MM.1S (cell line): Measurements from ENCODE around the gene LTBP3.

Source experiments
- DNase-seq: peaks from one replicate; pipeline ENCODE4 v3.0.0-alpha.2; 2015
- H2AFZ ChIP-seq: fragments of 300-600 bp; sonication (generic); 2 replicates; pipeline ENCODE4 v1.6.0; 2016; ENCODE audit warnings: antibody characterized with exemption, low read length
- H3F3A ChIP-seq: fragments of 300-600 bp; sonication (generic); 2 replicates; pipeline ENCODE4 v1.6.1; 2016; ENCODE audit warnings: mild to moderate bottlenecking, antibody characterized with exemption, low read length, moderate library complexity, mixed read lengths; ENCODE audit not compliant: insufficient read depth
- H3K27ac ChIP-seq: fragments of 300-600 bp; sonication (generic); 2 replicates; pipeline ENCODE4 v1.5.1; 2016; ENCODE audit warnings: mild to moderate bottlenecking, low read length
- H3K27me3 ChIP-seq: fragments of 300-600 bp; sonication (generic); replicated peaks from 2 replicates; pipeline ENCODE4 v1.6.0; 2016; ENCODE audit warnings: low read length; ENCODE audit not compliant: insufficient read depth
- H3K36me3 ChIP-seq: fragments of 300-600 bp; sonication (generic); replicated peaks from 2 replicates; pipeline ENCODE4 v1.6.1; 2016; ENCODE audit warnings: mild to moderate bottlenecking, low read length, mixed read lengths; ENCODE audit not compliant: insufficient read depth
- H3K4me1 ChIP-seq: fragments of 300-600 bp; sonication (generic); 2 replicates; pipeline ENCODE4 v1.6.1; 2016; ENCODE audit warnings: low read length, mixed read lengths
- H3K4me2 ChIP-seq: fragments of 300-600 bp; sonication (generic); 2 replicates; pipeline ENCODE4 v1.6.0; 2016; ENCODE audit warnings: low read depth, low read length
- H3K4me3 ChIP-seq: fragments of 300-600 bp; sonication (generic); 2 replicates; pipeline ENCODE4 v1.5.1; 2016; ENCODE audit warnings: low read length, mixed read lengths
- H3K79me2 ChIP-seq: fragments of 300-600 bp; sonication (generic); 2 replicates; pipeline ENCODE4 v1.6.1; 2016; ENCODE audit warnings: mixed run types, low read length, mixed read lengths
- H3K9ac ChIP-seq: fragments of 300-600 bp; sonication (generic); 2 replicates; pipeline ENCODE4 v1.6.1; 2016; ENCODE audit warnings: low read length, mixed read lengths
- H3K9me2 ChIP-seq: fragments of 300-600 bp; sonication (generic); replicated peaks from 2 replicates; pipeline ENCODE4 v1.6.1; 2016; ENCODE audit warnings: mild to moderate bottlenecking, low read length, mixed read lengths; ENCODE audit not compliant: insufficient read depth
- H3K9me3 ChIP-seq: fragments of 300-600 bp; sonication (generic); replicated peaks from 2 replicates; pipeline ENCODE4 v1.6.1; 2016; ENCODE audit warnings: mild to moderate bottlenecking, low read length, mixed read lengths; ENCODE audit not compliant: insufficient read depth
- H4K20me1 ChIP-seq: fragments of 300-600 bp; sonication (generic); 2 replicates; pipeline ENCODE4 v1.6.1; 2016; ENCODE audit warnings: mild to moderate bottlenecking, low read length, moderate library complexity, mixed read lengths; ENCODE audit not compliant: insufficient read depth
- CTCF ChIP-seq: fragments of 300-600 bp; sonication (generic); IDR thresholded peaks from 2 replicates; pipeline ENCODE4 v1.5.1; 2016; ENCODE audit warnings: antibody characterized with exemption, low read length, mixed read lengths
- EZH2 ChIP-seq: fragments of 300-600 bp; sonication (generic); optimal IDR thresholded peaks from 2 replicates; pipeline ENCODE3; 2017; ENCODE audit warnings: low read depth, mild to moderate bottlenecking, antibody characterized with exemption, low read length, mixed read lengths
- EZH2phosphoT487 ChIP-seq: fragments of 300-600 bp; sonication (generic); IDR thresholded peaks from 2 replicates; pipeline ENCODE4 v1.6.1; 2018; ENCODE audit warnings: antibody characterized with exemption, low read length

Gene LTBP3

GRCh38 chr11:65553301-65554001, 4.7 kb downstream of the LTBP3 start:
- peak overlapping the region; percentile 7; the same call in 1 of the 2 replicates for H2AFZ ChIP-seq
- no peaks in the 10 kb centered on the region for H3K79me2 ChIP-seq
- H3K27me3 ChIP-seq: no peaks in the 10 kb centered on the region
- peak overlapping the region; percentile 52; the same call in 1 of the 2 replicates for H3K27ac ChIP-seq
- H3K36me3 ChIP-seq: no peaks in the 10 kb centered on the region
- peaks cover 22% of the 10 kb centered on the region for H3K4me1 ChIP-seq
- H3K9me2 ChIP-seq: no peaks in the 10 kb centered on the region
- H4K20me1 ChIP-seq: no peaks in the 10 kb centered on the region
- TF ChIP-seq CTCF (no peak), EZH2phosphoT487 (no peak), EZH2 (no peak)
- peak overlapping the region; percentile 79 for H3K4me2 ChIP-seq
- H3F3A ChIP-seq: peaks cover 21% of the 10 kb centered on the region
- peak overlapping the region; percentile 52; the same call in 1 of the 2 replicates for H3K9ac ChIP-seq
- H3K4me3 ChIP-seq: peak overlapping the region; percentile 48
- H3K9me3 ChIP-seq: no peaks in the 10 kb centered on the region
- DNase-seq: peak; percentile 90

GRCh38 chr11:65552388-65552951, 5.7 kb downstream of the LTBP3 start:
- Histone ChIP-seq H3K4me3 (no peak overlapping the region), H3K4me2 (peak overlapping the region; percentile 37; the same call in 1 of the 2 replicates), H3K27ac (peak overlapping the region; percentile 65; the same call in 1 of the 2 replicates), H3K79me2 (no peaks in the 10 kb centered on the region), H3K9me2 (no peaks in the 10 kb centered on the region), H3K9me3 (no peaks in the 10 kb centered on the region), H4K20me1 (no peaks in the 10 kb centered on the region), H3K27me3 (no peaks in the 10 kb centered on the region), H3K9ac (no peak overlapping the region), H2AFZ (no peak overlapping the region), H3K4me1 (peaks cover 24% of the 10 kb centered on the region), H3K36me3 (no peaks in the 10 kb centered on the region), H3F3A (peaks cover 21% of the 10 kb centered on the region)
- no peak for DNase-seq
- TF ChIP-seq CTCF (0 out of 2 replicates have a peak, but pooled peaks have one; percentile 0), EZH2 (no peak), EZH2phosphoT487 (no peak)

- Histone ChIP-seq H3F3A (peaks cover 19% of the 10 kb centered on the region), H3K4me3 (no peak overlapping the region)
Observed at GRCh38 chr11:65551572-65552387, 6.4 kb downstream of the LTBP3 start.

More at GRCh38 chr11:65551572-65552387, 6.4 kb downstream of the LTBP3 start:
- H3K9me3 ChIP-seq: no peaks in the 10 kb centered on the region
- H3K4me1 ChIP-seq: peaks cover 28% of the 10 kb centered on the region
- H4K20me1 ChIP-seq: no peaks in the 10 kb centered on the region
- H3K9me2 ChIP-seq: no peaks in the 10 kb centered on the region
- H3K27me3 ChIP-seq: no peaks in the 10 kb centered on the region
- H3K4me2 ChIP-seq: peak overlapping the region; percentile 37; the same call in 1 of the 2 replicates
- no peak overlapping the region for H3K9ac ChIP-seq
- DNase-seq: peak; percentile 91
- H3K79me2 ChIP-seq: no peaks in the 10 kb centered on the region
- TF ChIP-seq EZH2phosphoT487 (no peak), CTCF (peak; percentile 89), EZH2 (no peak)
- no peaks in the 10 kb centered on the region for H3K36me3 ChIP-seq
- peak overlapping the region; percentile 65; the same call in 1 of the 2 replicates for H3K27ac ChIP-seq
- no peak overlapping the region for H2AFZ ChIP-seq
